ENCODE data around the gene CHMP4B.

Gene CHMP4B

DNA sequence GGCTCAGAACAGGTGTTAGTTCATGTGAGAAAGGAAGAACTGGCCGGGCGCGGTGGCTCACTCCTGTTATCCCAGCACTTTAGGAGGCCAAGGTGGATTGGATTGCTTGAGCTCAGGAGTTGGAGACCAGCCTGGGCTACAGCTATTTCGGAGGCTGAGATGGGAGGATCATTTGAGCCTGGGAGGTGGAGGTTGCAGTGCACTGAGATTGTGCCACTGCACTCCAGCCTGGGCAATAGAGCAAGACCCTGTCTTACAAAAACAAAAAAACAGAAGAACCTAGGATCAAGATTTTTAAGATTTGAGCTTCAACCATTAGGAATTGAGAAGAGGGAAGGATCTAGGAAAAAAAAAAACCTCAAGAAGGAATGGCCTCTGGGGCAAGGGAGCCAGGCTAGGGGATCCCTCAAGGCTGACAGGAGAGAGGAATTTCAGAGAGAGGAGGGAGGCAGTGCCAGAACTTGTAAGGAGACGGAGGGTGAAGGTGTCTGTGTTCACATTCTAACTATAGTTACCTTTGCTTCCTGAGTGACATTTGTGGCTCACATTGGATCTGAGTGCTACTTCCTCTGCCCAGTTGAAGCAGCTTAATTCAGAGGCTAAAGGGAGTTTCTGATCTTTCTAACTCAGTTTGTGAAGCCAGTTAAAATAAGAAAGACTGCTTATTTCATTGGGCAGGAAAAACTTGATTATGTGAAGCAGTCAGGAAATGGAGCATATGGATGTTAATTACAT is 26.1 kb downstream of the CHMP4B start:
- H3K4me3 ChIP-seq (ENCODE audit: low read depth, low read length), result no peak overlapping the region

DNA sequence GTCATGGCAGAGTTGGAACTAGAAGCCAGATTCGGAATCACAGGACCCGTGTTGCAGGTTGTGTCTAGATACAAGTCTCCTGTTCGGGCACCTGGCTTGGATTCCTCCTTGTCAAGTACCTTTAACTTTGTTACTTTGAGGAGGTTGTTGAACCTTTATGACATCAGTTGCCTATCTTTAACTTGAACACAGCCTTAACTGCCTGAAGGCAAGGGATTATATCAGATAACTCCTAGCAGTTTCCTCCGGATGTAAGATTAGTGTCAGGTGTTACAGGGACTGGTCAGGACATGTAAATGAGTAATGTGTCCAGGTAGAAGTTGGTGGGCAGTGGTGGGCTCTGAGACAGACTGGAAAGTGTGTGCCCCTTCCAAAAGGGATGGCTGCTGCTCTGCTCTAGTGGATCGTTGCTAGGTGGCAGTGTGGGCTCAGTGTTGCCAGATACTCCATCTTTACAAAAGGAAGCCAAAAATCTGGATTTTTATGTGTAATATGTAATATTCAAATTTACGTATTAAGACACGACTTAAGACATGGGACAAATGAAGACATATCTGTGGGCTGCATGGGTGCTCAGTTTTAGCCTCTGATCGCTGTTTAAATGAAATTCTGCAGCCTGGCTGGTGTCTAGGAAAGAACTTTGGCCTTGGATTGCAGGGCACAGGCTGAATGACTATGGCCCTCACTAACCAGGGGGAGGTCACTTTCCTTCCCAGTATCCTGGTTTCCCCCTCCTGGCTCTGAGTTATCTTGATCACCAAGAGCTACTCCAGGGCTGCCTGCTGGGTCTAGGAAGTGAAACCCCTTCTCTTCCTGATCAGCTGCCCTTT is 27.1 kb downstream of the CHMP4B start:
- H3K4me3 ChIP-seq (ENCODE audit: low read depth, low read length), result no peak overlapping the region

GRCh38 chr20:33839591-33839990 is 28.4 kb downstream of the CHMP4B start:
- H3K4me3 ChIP-seq (ENCODE audit: low read depth, low read length), result no peak overlapping the region

- H3K4me3 ChIP-seq (ENCODE audit: low read depth, low read length), result no peak overlapping the region
These were observed 29.0 kb downstream of the CHMP4B start for GRCh38 chr20:33840160-33840559.

DNA sequence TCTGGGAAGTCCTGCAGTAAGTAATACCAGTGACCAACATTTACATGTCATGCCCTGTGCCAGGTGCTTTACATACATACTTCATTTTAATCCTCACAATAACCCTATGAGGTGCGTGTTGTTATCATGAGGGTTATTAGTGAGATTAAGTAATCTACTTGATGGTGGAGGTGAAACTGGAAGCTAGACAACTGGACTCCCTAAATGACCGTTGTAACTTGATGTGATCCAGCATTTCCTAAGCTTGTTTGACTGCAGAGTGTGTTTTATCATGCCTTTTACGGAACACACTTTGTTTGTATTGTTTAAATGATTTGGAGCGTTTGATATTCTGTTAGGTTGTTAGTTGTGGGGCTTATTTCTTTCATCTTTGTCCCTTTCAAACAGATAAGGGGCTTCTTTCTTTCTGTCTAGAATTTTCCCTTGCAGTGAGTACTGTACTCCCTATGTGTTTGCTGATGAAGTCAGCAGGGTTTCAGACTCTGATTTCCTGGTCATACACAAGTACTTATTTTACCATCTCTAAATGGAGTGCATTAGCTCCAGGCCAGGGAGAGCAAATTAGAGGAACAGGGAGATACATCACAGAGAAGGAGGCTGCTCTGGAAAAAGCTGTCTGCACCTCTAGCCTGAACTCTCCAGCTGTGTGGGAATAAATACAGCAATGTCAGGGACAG is 29.7 kb downstream of the CHMP4B start:
- no peak overlapping the region for H3K4me3 ChIP-seq (ENCODE audit: low read depth, low read length)

DNA sequence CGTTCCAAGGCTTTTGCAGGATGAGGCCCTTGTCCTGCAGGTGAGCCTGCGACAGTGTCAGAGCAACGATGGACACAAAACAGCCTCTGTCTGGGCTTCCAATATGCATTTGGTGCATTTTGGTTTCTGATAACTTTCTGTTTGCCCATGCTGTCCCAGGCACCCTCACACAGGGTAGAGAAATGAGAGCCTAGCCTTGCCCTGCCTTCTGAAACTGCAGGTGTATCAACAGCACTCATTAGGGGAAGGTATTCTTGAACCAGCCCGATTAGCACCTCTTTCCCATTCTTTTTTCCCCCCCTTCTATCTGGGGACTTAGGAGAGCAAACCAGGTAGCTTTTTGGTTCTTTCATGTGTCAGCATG is 30.3 kb downstream of the CHMP4B start:
- H3K4me3 ChIP-seq (ENCODE audit: low read depth, low read length), result no peak overlapping the region

DNA sequence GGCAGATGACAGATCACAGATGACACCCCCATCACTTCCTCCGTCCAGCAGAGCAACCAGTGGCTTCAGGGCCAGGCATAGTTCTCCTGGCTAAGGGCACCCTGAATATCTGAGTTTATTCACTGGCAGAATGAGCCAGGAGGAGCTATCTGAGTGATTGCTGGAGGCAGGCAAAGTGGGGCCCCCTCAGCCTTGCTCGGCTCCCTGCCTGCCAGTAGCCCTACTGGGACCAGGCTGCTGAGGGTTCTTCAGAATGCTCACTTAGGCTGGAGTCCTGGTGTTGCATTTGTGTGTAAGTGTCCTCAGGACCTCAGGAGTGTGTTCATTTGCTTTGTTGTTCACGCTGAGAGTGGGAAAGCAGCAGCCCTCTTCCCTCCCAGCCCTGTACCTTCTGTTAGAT is 31.2 kb downstream of the CHMP4B start:
- no peak overlapping the region for H3K4me3 ChIP-seq (ENCODE audit: low read depth, low read length)

GRCh38 chr20:33843050-33843449 is 31.9 kb downstream of the CHMP4B start:
- H3K4me3 ChIP-seq (ENCODE audit: low read depth, low read length), result no peak overlapping the region

GRCh38 chr20:33843854-33844253 is 32.7 kb downstream of the CHMP4B start:
- H3K4me3 ChIP-seq (ENCODE audit: low read depth, low read length), result no peak overlapping the region

GRCh38 chr20:33846291-33846935 is 35.3 kb downstream of the CHMP4B start:
- no peak overlapping the region for H3K4me3 ChIP-seq (ENCODE audit: low read depth, low read length)

DNA sequence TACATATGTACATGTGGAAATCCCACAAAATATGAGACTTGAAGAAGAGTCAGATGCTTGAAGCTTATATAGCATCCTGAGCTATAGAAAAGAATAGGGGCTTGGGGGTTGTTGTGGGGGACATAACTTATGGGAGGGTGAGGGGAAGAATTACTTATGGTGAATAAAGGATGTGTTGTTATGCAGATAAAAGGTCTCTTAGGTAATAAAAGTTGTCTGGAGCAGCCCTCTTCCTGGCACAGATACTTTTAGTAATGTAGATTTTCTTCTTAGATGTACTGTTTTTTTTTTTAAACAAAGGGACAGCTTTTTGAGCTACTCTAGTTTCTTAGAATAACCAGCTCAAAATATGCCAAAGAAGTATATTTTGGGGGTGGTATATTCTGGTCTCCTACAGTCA is 35.9 kb downstream of the CHMP4B start:
- H3K4me3 ChIP-seq (ENCODE audit: low read depth, low read length), result no peak overlapping the region

GRCh38 chr20:33848391-33848790 is 37.2 kb downstream of the CHMP4B start:
- H3K4me3 ChIP-seq (ENCODE audit: low read depth, low read length), result no peak overlapping the region

GRCh38 chr20:33850159-33850558 is 39.0 kb downstream of the CHMP4B start:
- no peak overlapping the region for H3K4me3 ChIP-seq (ENCODE audit: low read depth, low read length)

- H3K4me3 ChIP-seq (ENCODE audit: low read depth, low read length), result no peak overlapping the region
These were observed 40.8 kb downstream of the CHMP4B start for GRCh38 chr20:33851842-33852466.

- no peak overlapping the region for H3K4me3 ChIP-seq (ENCODE audit: low read depth, low read length)
These were observed 41.7 kb downstream of the CHMP4B start for GRCh38 chr20:33852626-33853506.

DNA sequence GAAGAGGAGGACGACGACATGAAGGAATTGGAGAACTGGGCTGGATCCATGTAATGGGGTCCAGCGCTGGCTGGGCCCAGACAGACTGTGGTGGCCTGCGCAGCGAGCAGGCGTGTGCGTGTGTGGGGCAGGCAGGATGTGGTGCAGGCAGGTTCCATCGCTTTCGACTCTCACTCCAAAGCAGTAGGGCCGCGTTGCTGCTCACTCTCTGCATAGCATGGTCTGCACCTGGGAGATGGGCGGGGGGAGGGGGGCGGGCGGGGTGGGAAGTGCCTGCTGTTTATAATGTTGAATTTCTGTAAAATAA is 42.3 kb downstream of the CHMP4B start:
- no peak overlapping the region for H3K4me3 ChIP-seq (ENCODE audit: low read depth, low read length)

- no peak overlapping the region for H3K4me3 ChIP-seq (ENCODE audit: low read depth, low read length)
These were observed 46.8 kb downstream of the CHMP4B start for GRCh38 chr20:33857722-33858563.

DNA sequence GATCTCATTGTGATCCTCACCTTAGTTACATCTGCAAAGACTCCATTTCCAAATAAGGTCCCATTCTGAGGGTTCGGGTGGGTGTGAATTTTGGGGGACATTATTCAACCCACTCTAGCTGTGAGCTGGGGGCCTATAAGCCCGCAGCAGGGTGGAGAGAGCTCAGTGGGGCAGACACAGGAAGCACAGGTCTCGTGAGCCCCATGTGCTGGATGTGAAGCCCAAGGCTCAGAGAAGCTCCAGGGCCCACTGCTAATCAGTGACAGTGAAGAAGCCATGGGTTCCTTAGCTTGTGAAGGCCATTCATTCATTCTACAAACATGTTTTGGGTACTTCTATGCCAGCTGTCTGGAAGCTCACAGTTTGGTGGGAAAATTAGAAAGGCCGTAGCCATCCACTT is 47.5 kb downstream of the CHMP4B start:
- no peak overlapping the region for H3K4me3 ChIP-seq (ENCODE audit: low read depth, low read length)

DNA sequence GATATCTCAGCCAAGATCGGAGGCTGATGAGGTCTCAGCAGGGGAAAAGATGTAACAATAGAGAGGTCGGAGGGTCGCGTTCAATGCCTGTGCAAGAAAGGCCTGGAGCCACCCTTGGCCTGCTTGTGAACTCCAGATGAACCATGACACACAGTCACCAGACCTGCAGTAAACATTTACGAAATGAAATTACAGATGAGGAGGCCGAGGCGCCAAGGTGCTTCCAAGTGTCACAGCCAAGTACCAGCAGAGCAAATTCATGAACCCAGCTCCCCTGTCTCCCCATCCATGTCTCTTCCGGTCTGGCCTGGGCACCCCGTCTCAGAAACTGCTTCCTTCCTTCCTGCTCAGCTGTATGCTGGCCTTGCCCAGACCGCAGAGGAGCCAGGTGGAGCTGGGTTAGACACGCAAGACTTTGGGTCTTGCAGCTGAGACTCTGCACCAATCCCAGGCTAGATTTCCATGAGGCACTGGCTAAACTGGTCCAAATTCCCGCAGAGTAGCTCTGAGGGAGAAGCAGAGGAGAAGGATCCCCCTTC is 48.1 kb downstream of the CHMP4B start:
- no peak overlapping the region for H3K4me3 ChIP-seq (ENCODE audit: low read depth, low read length)
